IMR-90 (cell line): ENCODE results near the gene DNASE1L1. TPM values are rescaled to one million over a fixed set of nuclear protein-coding genes. Genes with fewer than 3 reads are reported as not detected.

Experiments
- ATAC-seq: fragments of 200-7000 bp; cut with Tn5 transposase; 2 replicates; pipeline ENCODE4 v1.9.1; 2020; ENCODE audit warnings: low read depth, mild to moderate bottlenecking, moderate library complexity
- BruUV-seq: library from RNA; stranded (reverse); fragments of 400-500 nt; replicated peaks from 2 replicates; lab custom pipeline; 2021; lab: Mats Ljungman, UMichigan
- CTCF ChIA-PET: fragments of 300-600 bp; formaldehyde crosslinking; extraction: SDS; loops from one replicate; lab custom pipeline; 2021; ENCODE audit warnings: antibody characterized with exemption; lab: Yijun Ruan, JAX
- POLR2A ChIA-PET: fragments of 300-600 bp; sonication (Branson Sonifier 250); formaldehyde crosslinking; loops from one replicate; lab custom pipeline; 2022; ENCODE audit warnings: antibody characterized with exemption; ENCODE audit not compliant: unreplicated experiment; lab: Charles Lee
- DNase-seq: peaks from one replicate; pipeline ENCODE4 v3.0.0; 2013
- H2AFZ ChIP-seq: replicated peaks from 2 replicates; pipeline ENCODE3; 2013; ENCODE audit warnings: low read length, mild to moderate bottlenecking; ENCODE audit not compliant: poor library complexity
- H2AK5ac ChIP-seq: 2 replicates; pipeline ENCODE4 v1.6.1; 2013; ENCODE audit warnings: low read depth, low read length, inconsistent platforms
- H2AK9ac ChIP-seq: replicated peaks from 2 replicates; pipeline ENCODE3; 2013; ENCODE audit warnings: mild to moderate bottlenecking, low read depth, low read length, moderate library complexity; ENCODE audit not compliant: poor library complexity
- H2BK120ac ChIP-seq: 2 replicates; pipeline ENCODE4 v1.6.1; 2013; ENCODE audit warnings: low read depth, low read length, inconsistent platforms
- H2BK15ac ChIP-seq: 3 replicates; pipeline ENCODE4 v1.6.1; 2013; ENCODE audit warnings: low read depth, low read length, inconsistent platforms
- H2BK20ac ChIP-seq: 2 replicates; pipeline ENCODE4 v1.6.1; 2013; ENCODE audit warnings: low read depth, mild to moderate bottlenecking, inconsistent platforms, low read length, moderate library complexity
- H2BK5ac ChIP-seq: 2 replicates; pipeline ENCODE4 v1.6.1; 2013; ENCODE audit warnings: mild to moderate bottlenecking, low read depth, low read length, inconsistent platforms; ENCODE audit not compliant: poor library complexity, severe bottlenecking
- H3K14ac ChIP-seq: replicated peaks from 2 replicates; pipeline ENCODE4 v1.6.1; 2013; ENCODE audit warnings: low read depth, low read length, inconsistent platforms
- H3K18ac ChIP-seq: 2 replicates; pipeline ENCODE4 v1.6.1; 2013; ENCODE audit warnings: low read depth, low read length, control low read depth
- H3K23ac ChIP-seq: 2 replicates; pipeline ENCODE4 v1.6.1; 2013; ENCODE audit warnings: low read depth, low read length, inconsistent platforms
- H3K27ac ChIP-seq: 2 replicates; pipeline ENCODE4 v1.5.1; 2013; ENCODE audit warnings: mild to moderate bottlenecking, control low read depth, low read length; ENCODE audit not compliant: insufficient read depth
- H3K27me3 ChIP-seq: 2 replicates; pipeline ENCODE4 v1.6.1; 2013; ENCODE audit warnings: low read length; ENCODE audit not compliant: control insufficient read depth, insufficient read depth
- H3K36me3 ChIP-seq: 2 replicates; pipeline ENCODE4 v1.6.1; 2013; ENCODE audit warnings: low read length, mixed read lengths; ENCODE audit not compliant: control insufficient read depth, insufficient read depth
- H3K4ac ChIP-seq: 2 replicates; pipeline ENCODE4 v1.6.1; 2013; ENCODE audit warnings: low read depth, low read length, inconsistent platforms
- H3K4me1 ChIP-seq: 2 replicates; pipeline ENCODE4 v1.6.1; 2013; ENCODE audit warnings: low read length, mixed read lengths; ENCODE audit not compliant: control insufficient read depth, insufficient read depth
- H3K4me2 ChIP-seq: 2 replicates; pipeline ENCODE4 v1.6.1; 2013; ENCODE audit warnings: low read depth, mild to moderate bottlenecking, control low read depth, low read length, moderate library complexity
- H3K4me3 ChIP-seq: 2 replicates; pipeline ENCODE4 v1.5.1; 2013; ENCODE audit warnings: low read depth, mild to moderate bottlenecking, control low read depth, low read length, moderate library complexity; ENCODE audit not compliant: insufficient read depth
- H3K56ac ChIP-seq: 2 replicates; pipeline ENCODE4 v1.6.1; 2013; ENCODE audit warnings: low read length, inconsistent platforms; ENCODE audit not compliant: insufficient read depth; ENCODE audit errors: extremely low read depth
- H3K79me1 ChIP-seq, 2 experiments: 2 replicates each; pipeline ENCODE4 v1.6.1; 2013; ENCODE audit warnings: low read length in 2 of 2, inconsistent platforms in 1 of 2, low read depth in 1 of 2
- H3K9ac ChIP-seq: 2 replicates; pipeline ENCODE4 v1.6.1; 2013; ENCODE audit warnings: low read depth, low read length, control low read depth
- H3K9me1 ChIP-seq: 2 replicates; pipeline ENCODE4 v1.6.1; 2013; ENCODE audit warnings: low read length, inconsistent platforms; ENCODE audit not compliant: insufficient read depth
- H3K9me3 ChIP-seq: 2 replicates; pipeline ENCODE4 v1.6.1; 2013; ENCODE audit warnings: low read length; ENCODE audit not compliant: control insufficient read depth, insufficient read depth
- H4K20me1 ChIP-seq: 2 replicates; pipeline ENCODE4 v1.6.1; 2013; ENCODE audit warnings: low read length, inconsistent platforms; ENCODE audit not compliant: insufficient read depth
- H4K5ac ChIP-seq: 2 replicates; pipeline ENCODE4 v1.6.1; 2013; ENCODE audit warnings: mild to moderate bottlenecking, low read depth, low read length, control low read depth
- H4K8ac ChIP-seq, 2 experiments: 2 replicates each; pipeline ENCODE4 v1.6.1; 2013; ENCODE audit warnings: low read depth in 2 of 2, low read length in 2 of 2, control low read depth in 1 of 2, inconsistent platforms in 1 of 2
- H4K91ac ChIP-seq: 2 replicates; pipeline ENCODE4 v1.6.1; 2013; ENCODE audit warnings: low read depth, low read length, inconsistent platforms; ENCODE audit not compliant: insufficient read depth
- BHLHE40 ChIP-seq: fragments of 150-350 bp; IDR thresholded peaks from 2 replicates; pipeline ENCODE4 v1.6.1; 2016; ENCODE audit warnings: mild to moderate bottlenecking, low read depth, low read length
- CEBPB ChIP-seq: IDR thresholded peaks from 2 replicates; pipeline ENCODE4 v1.6.1; 2012; ENCODE audit warnings: low read depth, low read length, improper control_type of control experiment
- CHD1 ChIP-seq: IDR thresholded peaks from 2 replicates; pipeline ENCODE4 v1.6.1; 2012; ENCODE audit warnings: low read depth, low read length, improper control_type of control experiment
- MAFK ChIP-seq: IDR thresholded peaks from 2 replicates; pipeline ENCODE4 v1.6.1; 2012; ENCODE audit warnings: low read depth, low read length, improper control_type of control experiment
- MAZ ChIP-seq: IDR thresholded peaks from 2 replicates; pipeline ENCODE4 v1.6.1; 2012; ENCODE audit warnings: low read depth, mild to moderate bottlenecking, low read length, improper control_type of control experiment, moderate library complexity, borderline replicate concordance
- MXI1 ChIP-seq: IDR thresholded peaks from 2 replicates; pipeline ENCODE4 v1.6.1; 2012; ENCODE audit warnings: low read depth, mild to moderate bottlenecking, low read length, moderate library complexity, borderline replicate concordance
- NFE2L2 ChIP-seq: fragments of 150-350 bp; IDR thresholded peaks from 2 replicates; pipeline ENCODE4 v1.6.1; 2016; ENCODE audit warnings: low read depth, mild to moderate bottlenecking, low read length
- POLR2A ChIP-seq: IDR thresholded peaks from 2 replicates; pipeline ENCODE4 v1.6.1; 2012; ENCODE audit warnings: mild to moderate bottlenecking, low read depth, low read length
- RCOR1 ChIP-seq: IDR thresholded peaks from 2 replicates; pipeline ENCODE4 v1.6.1; 2012; ENCODE audit warnings: mild to moderate bottlenecking, low read length, improper control_type of control experiment; ENCODE audit not compliant: insufficient replicate concordance
- RFX5 ChIP-seq: IDR thresholded peaks from 2 replicates; pipeline ENCODE4 v1.8.0; 2012; ENCODE audit warnings: low read depth, mild to moderate bottlenecking, low read length, moderate library complexity
- SMC3 ChIP-seq: fragments of 150-350 bp; IDR thresholded peaks from 2 replicates; pipeline ENCODE4 v1.6.1; 2016; ENCODE audit warnings: low read depth, mild to moderate bottlenecking, antibody characterized with exemption, low read length, moderate library complexity
- WGBS, 2 experiments: methylation state at CpG; one replicate each; pipeline versions ENCODE4 v1.1.5 to v1.1.7; 2013; ENCODE audit warnings: missing lambda C conversion rate in 2 of 2; ENCODE audit not compliant: insufficient read length in 1 of 2; ENCODE audit errors: extremely low coverage in 2 of 2; 5-methylcytosine and 5-hydroxymethylcytosine counted together
- dilution Hi-C: fragments of 300-500 bp; cut with HindIII; formaldehyde crosslinking; loops from one replicate; pipeline ENCODE4 v1.14.3; 2018; ENCODE audit warnings: low sequenced_read_pairs; ENCODE audit not compliant: unreplicated experiment
- in situ Hi-C: fragments of 300-500 bp; cut with MboI; formaldehyde crosslinking; loops from 3 replicates; pipeline ENCODE4 v1.14.3; 2019; ENCODE audit warnings: low sequenced_read_pairs, inconsistent platforms, mixed read lengths
- intact Hi-C: fragments of 100-400 bp; cut with micrococcal nuclease; formaldehyde crosslinking; loops from 2 replicates; pipeline ENCODE4 v1.10.0; 2022
- polyA plus RNA-seq, 3 experiments: library from polyadenylated mRNA; depleted of rRNA; stranded (reverse); fragments of >200 nt; gene quantifications; 2 replicates each; pipeline ENCODE4 v1.2.3, GENCODE V29; 2012; ENCODE audit warnings: low replicate concordance in 1 of 3
- total RNA-seq: library from RNA; depleted of rRNA; stranded (reverse); fragments of >200 nt; gene quantifications from 2 replicates; pipeline ENCODE4 v1.2.3, GENCODE V29; 2012
- TF ChIP-seq, protein P1 (sequence below): conservative IDR thresholded peaks from 2 replicates; pipeline ENCODE4 v1.5.1; 2012; ENCODE audit warnings: mild to moderate bottlenecking, low read depth, low read length, improper control_type of control experiment
- TF ChIP-seq, protein P2 (sequence below): fragments of 150-350 bp; IDR thresholded peaks from 2 replicates; pipeline ENCODE4 v1.6.1; 2016; ENCODE audit warnings: low read depth, mild to moderate bottlenecking, low read length, moderate library complexity, borderline replicate concordance

The DNASE1L1 gene
- total and polyA plus RNA-seq, 2 of the 4 experiments (the other 2 are of a cell fraction): 51.4 to 55.5 TPM

DNA sequence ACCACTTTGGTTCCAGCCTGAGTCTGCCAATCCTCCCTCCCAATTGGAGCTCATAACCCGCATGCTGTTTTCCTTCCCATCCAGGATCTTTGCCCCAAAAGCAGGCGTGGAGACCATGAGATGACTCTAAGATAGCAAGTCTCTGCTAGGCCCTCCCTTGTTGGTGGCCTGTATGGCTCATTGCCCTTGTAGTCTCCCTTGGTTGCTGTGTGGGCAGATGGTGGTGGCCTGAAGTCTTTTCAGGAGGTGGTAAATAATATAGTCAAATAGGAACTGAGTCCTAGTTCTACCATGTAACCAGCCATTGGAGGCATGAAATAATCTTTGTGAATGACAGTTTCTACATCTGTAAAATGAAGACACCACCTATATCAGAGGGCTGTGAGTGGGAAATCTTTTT, 20.7 kb upstream of the DNASE1L1 start:
- Histone ChIP-seq H4K91ac (no peak overlapping the region), H4K5ac (no peak overlapping the region), H3K14ac (no peak overlapping the region), H2AK5ac (no peak overlapping the region), H2AK9ac (peak overlapping the region; percentile 74), H3K36me3 (peaks cover 22% of the 10 kb centered on the region; the same call in 1 of the 2 replicates), H3K4me3 (no peak overlapping the region; the same call in 1 of the 2 replicates), H3K4me1 (peaks cover 2% of the 10 kb centered on the region; the same call in 1 of the 2 replicates), H3K9me3 (no peaks in the 10 kb centered on the region), H2BK120ac (no peak overlapping the region), H2AFZ (no peak overlapping the region), H3K9me1 (peaks cover 3% of the 10 kb centered on the region; the same call in 1 of the 2 replicates), H3K27ac (no peak overlapping the region), H2BK20ac (no peak overlapping the region), H4K8ac (no peak overlapping the region), H3K18ac (no peak overlapping the region), H3K4ac (no peak overlapping the region), H3K79me1 (peaks cover 7 to 22% of the 10 kb centered on the region in 2 experiments), H3K23ac (no peak overlapping the region), H3K27me3 (no peaks in the 10 kb centered on the region), H3K4me2 (peak overlapping the region; percentile 91), H2BK15ac (no peak overlapping the region), H4K20me1 (peaks cover 7% of the 10 kb centered on the region), H2BK5ac (no peak overlapping the region), H3K9ac (no peak overlapping the region), H3K56ac (no peak overlapping the region)
- BruUV-seq: no TSS peak
- intact Hi-C loops: no loop called here
- WGBS, 2 experiments: no CpG with 5 or more reads among the region's 2 CpGs
- in situ Hi-C loops: no loop called here
- ChIA-PET CTCF (interaction anchor here (1.2 kb wide), 1 partner anchor 15 kb away, joined by 6 read pairs; no protein-coding TSS in a partner anchor), POLR2A (no interaction called here)
- dilution Hi-C loops: no loop called here
- no peak for ATAC-seq
- no peak for TF ChIP-seq MAFK
- TF ChIP-seq CHD1: no peak
- TF ChIP-seq NFE2L2: no peak
- TF ChIP-seq MXI1: no peak
- TF ChIP-seq, protein P1, sequence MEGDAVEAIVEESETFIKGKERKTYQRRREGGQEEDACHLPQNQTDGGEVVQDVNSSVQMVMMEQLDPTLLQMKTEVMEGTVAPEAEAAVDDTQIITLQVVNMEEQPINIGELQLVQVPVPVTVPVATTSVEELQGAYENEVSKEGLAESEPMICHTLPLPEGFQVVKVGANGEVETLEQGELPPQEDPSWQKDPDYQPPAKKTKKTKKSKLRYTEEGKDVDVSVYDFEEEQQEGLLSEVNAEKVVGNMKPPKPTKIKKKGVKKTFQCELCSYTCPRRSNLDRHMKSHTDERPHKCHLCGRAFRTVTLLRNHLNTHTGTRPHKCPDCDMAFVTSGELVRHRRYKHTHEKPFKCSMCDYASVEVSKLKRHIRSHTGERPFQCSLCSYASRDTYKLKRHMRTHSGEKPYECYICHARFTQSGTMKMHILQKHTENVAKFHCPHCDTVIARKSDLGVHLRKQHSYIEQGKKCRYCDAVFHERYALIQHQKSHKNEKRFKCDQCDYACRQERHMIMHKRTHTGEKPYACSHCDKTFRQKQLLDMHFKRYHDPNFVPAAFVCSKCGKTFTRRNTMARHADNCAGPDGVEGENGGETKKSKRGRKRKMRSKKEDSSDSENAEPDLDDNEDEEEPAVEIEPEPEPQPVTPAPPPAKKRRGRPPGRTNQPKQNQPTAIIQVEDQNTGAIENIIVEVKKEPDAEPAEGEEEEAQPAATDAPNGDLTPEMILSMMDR: no peak
- TF ChIP-seq CEBPB: no peak
- TF ChIP-seq MAZ: no peak
- TF ChIP-seq BHLHE40: no peak
- TF ChIP-seq SMC3: no peak
- TF ChIP-seq, protein P2, sequence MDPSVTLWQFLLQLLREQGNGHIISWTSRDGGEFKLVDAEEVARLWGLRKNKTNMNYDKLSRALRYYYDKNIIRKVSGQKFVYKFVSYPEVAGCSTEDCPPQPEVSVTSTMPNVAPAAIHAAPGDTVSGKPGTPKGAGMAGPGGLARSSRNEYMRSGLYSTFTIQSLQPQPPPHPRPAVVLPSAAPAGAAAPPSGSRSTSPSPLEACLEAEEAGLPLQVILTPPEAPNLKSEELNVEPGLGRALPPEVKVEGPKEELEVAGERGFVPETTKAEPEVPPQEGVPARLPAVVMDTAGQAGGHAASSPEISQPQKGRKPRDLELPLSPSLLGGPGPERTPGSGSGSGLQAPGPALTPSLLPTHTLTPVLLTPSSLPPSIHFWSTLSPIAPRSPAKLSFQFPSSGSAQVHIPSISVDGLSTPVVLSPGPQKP: no peak
- no peak for TF ChIP-seq RFX5
- no peak for TF ChIP-seq RCOR1
- TF ChIP-seq POLR2A: no peak
- DNase-seq: no peak
